PC-9 (cell line): ENCODE data around the gene MTFMT. TPM values are rescaled to one million over a fixed set of nuclear protein-coding genes. Genes with fewer than 3 reads are reported as not detected.

ENCODE experiments used
- BruUV-seq: library from RNA; stranded (reverse); fragments of 400-500 nt; replicated peaks from 2 replicates; lab custom pipeline; 2021; lab: Mats Ljungman, UMichigan
- CTCF ChIA-PET: fragments of 300-600 bp; sonication (Branson Sonifier 250); formaldehyde crosslinking; loops from one replicate; lab custom pipeline; 2022; ENCODE audit warnings: antibody characterized with exemption; lab: Charles Lee
- POLR2A ChIA-PET: fragments of 300-600 bp; sonication (Branson Sonifier 250); formaldehyde crosslinking; loops from one replicate; lab custom pipeline; 2022; ENCODE audit warnings: antibody characterized with exemption; ENCODE audit not compliant: unreplicated experiment; lab: Charles Lee
- DNase-seq, 2 experiments: peaks; one replicate each; pipeline versions ENCODE4 v3.0.0 to v3.0.0-alpha.2; 2015 to 2022; ENCODE audit warnings: mixed read lengths in 1 of 2
- H2AFZ ChIP-seq: fragments of 200-600 bp; sonication (generic); 2 replicates; pipeline ENCODE4 v1.8.1; 2017; ENCODE audit warnings: antibody characterized with exemption
- H3F3A ChIP-seq: fragments of 200-600 bp; sonication (generic); 2 replicates; pipeline ENCODE4 v1.8.1; 2017; ENCODE audit warnings: antibody characterized with exemption, mild to moderate bottlenecking, low read depth; ENCODE audit not compliant: insufficient read depth
- H3K27ac ChIP-seq: fragments of 200-600 bp; sonication (generic); 2 replicates; pipeline ENCODE4 v1.6.1; 2016; ENCODE audit warnings: mixed run types
- H3K27me3 ChIP-seq: fragments of 200-600 bp; sonication (generic); 2 replicates; pipeline ENCODE4 v1.6.1; 2016; ENCODE audit warnings: low read depth, mixed run types; ENCODE audit not compliant: insufficient read depth
- H3K36me3 ChIP-seq: fragments of 200-600 bp; sonication (generic); 2 replicates; pipeline ENCODE4 v1.6.1; 2016; ENCODE audit warnings: low read depth, mixed run types
- H3K4me1 ChIP-seq: fragments of 200-600 bp; sonication (generic); replicated peaks from 2 replicates; pipeline ENCODE4 v1.6.1; 2016; ENCODE audit warnings: mixed run types; ENCODE audit not compliant: insufficient read depth
- H3K4me2 ChIP-seq: fragments of 200-600 bp; sonication (generic); 2 replicates; pipeline ENCODE4 v1.6.1; 2017; ENCODE audit warnings: mixed run types
- H3K4me3 ChIP-seq: fragments of 200-600 bp; sonication (generic); 2 replicates; pipeline ENCODE4 v1.6.1; 2016; ENCODE audit warnings: mixed run types
- H3K79me2 ChIP-seq: fragments of 200-600 bp; sonication (generic); 2 replicates; pipeline ENCODE4 v1.6.1; 2017; ENCODE audit warnings: low read depth, mixed run types
- H3K9me2 ChIP-seq: fragments of 200-600 bp; sonication (generic); 2 replicates; pipeline ENCODE4 v1.8.1; 2017; ENCODE audit warnings: mild to moderate bottlenecking; ENCODE audit not compliant: insufficient read depth
- H3K9me3 ChIP-seq: fragments of 200-600 bp; sonication (generic); 2 replicates; pipeline ENCODE4 v1.8.1; 2016; ENCODE audit warnings: low read depth; ENCODE audit not compliant: insufficient read depth
- H4K20me1 ChIP-seq: fragments of 200-600 bp; sonication (generic); 2 replicates; pipeline ENCODE4 v1.8.1; 2017; ENCODE audit not compliant: insufficient read depth
- EZH2 ChIP-seq: fragments of 200-600 bp; sonication (generic); IDR thresholded peaks from 2 replicates; pipeline ENCODE4 v1.8.0; 2017; ENCODE audit warnings: antibody characterized with exemption, low read depth
- intact Hi-C: fragments of 100-400 bp; cut with micrococcal nuclease; formaldehyde crosslinking; loops from one replicate; pipeline ENCODE4 v1.10.0; 2022; ENCODE audit not compliant: unreplicated experiment
- total RNA-seq: library from RNA; stranded (reverse); gene quantifications from 2 replicates; pipeline ENCODE4 v1.2.3, GENCODE V29; 2021
- TF ChIP-seq, protein P1 (sequence below): fragments of 200-600 bp; sonication (generic); conservative IDR thresholded peaks from 2 replicates; pipeline ENCODE4 v1.6.1; 2017; ENCODE audit warnings: mixed run types, antibody characterized with exemption, mild to moderate bottlenecking, moderate library complexity

Gene MTFMT
- total RNA-seq, 1 experiment from 2014 or later, result 16.0 TPM

DNA sequence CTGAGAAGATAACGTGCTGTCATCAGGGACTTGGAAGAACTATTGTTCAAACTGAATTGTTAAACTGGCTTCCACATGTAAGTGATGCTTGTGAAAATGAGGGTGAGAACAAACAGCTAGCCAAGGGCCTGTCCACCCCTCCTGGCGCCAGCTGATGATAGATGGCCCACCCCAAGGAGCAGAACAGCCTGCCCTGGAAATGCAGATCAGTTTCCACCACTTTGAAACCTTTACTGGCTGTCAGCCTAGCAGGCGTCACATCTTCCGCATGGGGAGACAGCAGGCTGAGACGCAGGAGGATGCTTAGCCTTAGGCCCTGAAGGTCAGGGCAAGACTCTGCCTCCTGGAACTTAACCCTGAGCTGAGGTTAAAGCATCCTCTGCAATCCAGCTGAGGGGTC, 9.4 kb upstream of the MTFMT start:
- POLR2A ChIA-PET, result no interaction called here
- no peaks in the 10 kb centered on the region for H3K9me3 ChIP-seq
- TF ChIP-seq, protein P1, sequence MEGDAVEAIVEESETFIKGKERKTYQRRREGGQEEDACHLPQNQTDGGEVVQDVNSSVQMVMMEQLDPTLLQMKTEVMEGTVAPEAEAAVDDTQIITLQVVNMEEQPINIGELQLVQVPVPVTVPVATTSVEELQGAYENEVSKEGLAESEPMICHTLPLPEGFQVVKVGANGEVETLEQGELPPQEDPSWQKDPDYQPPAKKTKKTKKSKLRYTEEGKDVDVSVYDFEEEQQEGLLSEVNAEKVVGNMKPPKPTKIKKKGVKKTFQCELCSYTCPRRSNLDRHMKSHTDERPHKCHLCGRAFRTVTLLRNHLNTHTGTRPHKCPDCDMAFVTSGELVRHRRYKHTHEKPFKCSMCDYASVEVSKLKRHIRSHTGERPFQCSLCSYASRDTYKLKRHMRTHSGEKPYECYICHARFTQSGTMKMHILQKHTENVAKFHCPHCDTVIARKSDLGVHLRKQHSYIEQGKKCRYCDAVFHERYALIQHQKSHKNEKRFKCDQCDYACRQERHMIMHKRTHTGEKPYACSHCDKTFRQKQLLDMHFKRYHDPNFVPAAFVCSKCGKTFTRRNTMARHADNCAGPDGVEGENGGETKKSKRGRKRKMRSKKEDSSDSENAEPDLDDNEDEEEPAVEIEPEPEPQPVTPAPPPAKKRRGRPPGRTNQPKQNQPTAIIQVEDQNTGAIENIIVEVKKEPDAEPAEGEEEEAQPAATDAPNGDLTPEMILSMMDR, result no peak
- TF ChIP-seq EZH2, result no peak
- no peaks in the 10 kb centered on the region for H3K79me2 ChIP-seq
- intact Hi-C loops, result no loop called here
- H3K4me2 ChIP-seq, result no peak overlapping the region
- BruUV-seq, result no TSS peak
- CTCF ChIA-PET, result no interaction called here
- H3K27ac ChIP-seq, result no peak overlapping the region
- no peaks in the 10 kb centered on the region for H4K20me1 ChIP-seq
- H3K4me1 ChIP-seq, result peaks cover 5% of the 10 kb centered on the region; the same call in 1 of the 2 replicates
- H3K4me3 ChIP-seq, result no peak overlapping the region
- no peak for DNase-seq
- H2AFZ ChIP-seq, result no peak overlapping the region
- no peaks in the 10 kb centered on the region for H3K9me2 ChIP-seq
- no peaks in the 10 kb centered on the region for H3K27me3 ChIP-seq
- H3F3A ChIP-seq, result peaks cover 3% of the 10 kb centered on the region; the same call in 1 of the 2 replicates
- H3K36me3 ChIP-seq, result no peaks in the 10 kb centered on the region

DNA sequence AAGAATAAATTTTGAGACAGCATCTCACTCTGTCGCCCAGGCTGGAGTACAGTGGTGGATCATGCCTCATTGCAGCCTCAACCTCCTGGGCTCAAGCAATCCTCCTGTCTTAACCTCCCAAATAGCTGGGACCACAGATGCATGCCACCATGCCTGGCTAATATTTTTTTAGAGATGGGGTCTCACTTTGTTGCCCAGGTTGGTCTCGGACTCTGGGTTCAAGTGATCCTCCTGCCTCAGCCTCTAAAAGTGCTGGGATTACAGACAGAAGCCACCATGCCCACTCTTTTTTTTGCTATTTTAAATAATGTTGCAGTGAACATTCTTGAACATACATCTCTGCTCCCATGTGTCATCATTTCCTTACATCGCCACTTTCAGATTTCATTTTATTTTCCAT, 9.0 kb upstream of the MTFMT start:
- no TSS peak for BruUV-seq
- intact Hi-C loops, result no loop called here
- POLR2A ChIA-PET, result no interaction called here
- no peak overlapping the region for H3K4me3 ChIP-seq
- CTCF ChIA-PET, result no interaction called here
- H3F3A ChIP-seq, result peaks cover 6% of the 10 kb centered on the region; the same call in 1 of the 2 replicates
- no peaks in the 10 kb centered on the region for H3K79me2 ChIP-seq
- no peaks in the 10 kb centered on the region for H4K20me1 ChIP-seq
- DNase-seq, result no peak
- no peaks in the 10 kb centered on the region for H3K36me3 ChIP-seq
- H3K9me3 ChIP-seq, result no peaks in the 10 kb centered on the region
- TF ChIP-seq, protein P1, result no peak
- no peak for TF ChIP-seq EZH2
- no peak overlapping the region for H3K27ac ChIP-seq
- H2AFZ ChIP-seq, result no peak overlapping the region
- H3K4me1 ChIP-seq, result peaks cover under 1% of the 10 kb centered on the region; the same call in 1 of the 2 replicates
- no peaks in the 10 kb centered on the region for H3K9me2 ChIP-seq
- no peak overlapping the region for H3K4me2 ChIP-seq
- H3K27me3 ChIP-seq, result no peaks in the 10 kb centered on the region

GRCh38 chr15:65037309-65037708, 7.9 kb upstream of the MTFMT start:
- BruUV-seq, result no TSS peak
- CTCF ChIA-PET, result no interaction called here

More at GRCh38 chr15:65037309-65037708, 7.9 kb upstream of the MTFMT start:
- DNase-seq, result no peak
- Histone ChIP-seq H3K4me2 (no peak overlapping the region), H3F3A (peaks cover 6% of the 10 kb centered on the region; the same call in 1 of the 2 replicates), H2AFZ (no peak overlapping the region), H3K79me2 (no peaks in the 10 kb centered on the region), H3K27me3 (no peaks in the 10 kb centered on the region), H4K20me1 (no peaks in the 10 kb centered on the region), H3K4me1 (no peaks in the 10 kb centered on the region), H3K36me3 (no peaks in the 10 kb centered on the region), H3K9me2 (no peaks in the 10 kb centered on the region), H3K4me3 (no peak overlapping the region), H3K27ac (no peak overlapping the region), H3K9me3 (no peaks in the 10 kb centered on the region)
- no peak for TF ChIP-seq EZH2
- TF ChIP-seq, protein P1, result no peak
- POLR2A ChIA-PET, result no interaction called here
- intact Hi-C loops, result no loop called here
